Activated CD8-positive, alpha-beta memory T cell treated with anti-CD3 and anti-CD28 coated beads for 4 hours (primary cell): ENCODE data around the gene AFF3.

ENCODE experiments used
- DNase-seq, 2 donors: peaks; one replicate each; pipeline ENCODE4 v3.0.0-alpha.2; 2020; ENCODE audit warnings: low read depth in 2 of 2

AFF3 gene

DNA sequence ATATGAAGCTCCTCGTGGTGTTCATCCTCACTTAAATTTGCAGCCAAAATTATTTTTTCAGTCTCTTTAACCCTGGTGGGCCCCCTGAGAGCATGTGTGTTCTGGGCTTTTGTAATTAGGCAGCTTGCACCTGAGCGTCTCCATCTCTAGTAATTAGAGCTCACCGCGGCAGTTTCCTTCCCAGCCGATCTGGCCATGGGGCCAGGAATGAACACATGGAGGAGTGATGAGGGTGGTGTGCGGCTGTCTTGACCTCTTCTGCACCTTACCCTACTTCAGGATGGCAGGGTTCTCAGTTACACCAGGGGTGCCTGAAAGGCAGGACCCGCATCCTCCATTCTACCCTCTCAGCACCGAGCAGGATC, 98.5 kb downstream of the AFF3 start:
- no peak for DNase-seq

GRCh38 chr2:100043081-100043890, 99.1 kb downstream of the AFF3 start:
- DNase-seq, result no peak

GRCh38 chr2:100042562-100042961, 99.8 kb downstream of the AFF3 start:
- no peak for DNase-seq

DNA sequence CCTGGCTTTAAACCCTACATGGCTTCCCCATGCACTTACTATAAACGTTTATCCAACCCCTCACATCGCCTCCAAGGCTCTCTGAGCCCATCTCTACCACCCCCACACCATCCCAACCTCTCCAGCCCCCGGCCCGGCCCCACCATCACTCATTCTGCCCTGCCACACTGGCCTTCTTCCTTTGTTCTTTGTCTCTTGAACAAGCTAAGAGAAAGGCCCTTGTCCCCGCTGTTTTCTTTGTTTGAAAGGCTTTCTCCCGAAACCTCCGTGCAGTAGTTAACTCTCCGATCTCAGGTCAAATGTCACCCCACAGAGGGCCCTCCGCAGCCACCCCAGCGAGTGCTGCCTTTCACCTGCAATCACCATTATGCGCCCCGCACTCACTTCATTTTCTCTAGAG, 100.4 kb downstream of the AFF3 start:
- no peak for DNase-seq

DNA sequence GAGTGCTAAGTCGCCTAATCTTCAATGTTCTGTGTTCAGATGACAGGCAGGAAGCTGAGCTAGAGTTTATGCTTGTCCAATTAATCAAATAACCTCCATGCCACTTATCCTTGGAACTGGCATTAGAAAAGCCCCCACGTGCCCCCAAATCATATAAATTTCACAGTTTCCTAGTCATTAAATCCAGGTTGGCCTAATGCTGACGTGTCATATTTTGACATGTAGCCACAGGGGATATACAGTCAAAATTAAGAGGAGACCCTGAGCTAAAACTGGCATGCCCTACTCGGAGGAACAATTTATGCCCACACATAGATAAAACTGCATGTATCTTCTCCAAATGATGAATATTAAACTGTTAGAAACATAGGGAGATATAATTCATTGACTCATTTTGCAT, 101.0 kb downstream of the AFF3 start:
- DNase-seq, result no peak

GRCh38 chr2:100040906-100041305, 101.5 kb downstream of the AFF3 start:
- DNase-seq, result no peak

GRCh38 chr2:100039291-100039980, 103.0 kb downstream of the AFF3 start:
- no peak for DNase-seq

DNA sequence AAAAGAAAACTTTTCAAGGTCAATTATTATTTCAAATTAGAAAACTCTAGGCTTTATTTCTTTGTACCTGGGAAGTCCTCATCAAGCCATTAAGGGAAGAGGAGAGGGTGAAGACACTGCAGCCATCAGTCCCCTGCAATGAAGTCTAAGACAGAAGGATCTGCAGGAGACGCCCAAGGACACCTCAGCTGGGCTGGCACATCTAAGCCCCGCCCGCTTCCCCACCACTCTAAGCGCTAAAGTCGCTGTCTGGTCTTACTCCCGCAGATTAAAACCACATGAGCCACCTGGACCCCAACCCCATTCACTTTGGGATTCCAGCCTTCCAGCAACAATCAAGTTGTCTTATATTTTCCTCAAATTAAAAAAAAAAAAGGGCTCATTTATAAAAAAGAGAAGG, 104.4 kb downstream of the AFF3 start:
- DNase-seq, result no peak

- DNase-seq, result no peak
Observed at GRCh38 chr2:100036793-100037192, 105.6 kb downstream of the AFF3 start.

- DNase-seq, result no peak
Observed at GRCh38 chr2:100036026-100036425, 106.4 kb downstream of the AFF3 start.

GRCh38 chr2:100034431-100034830, 108.0 kb downstream of the AFF3 start:
- no peak for DNase-seq

GRCh38 chr2:100033976-100034375, 108.4 kb downstream of the AFF3 start:
- DNase-seq, result no peak

DNA sequence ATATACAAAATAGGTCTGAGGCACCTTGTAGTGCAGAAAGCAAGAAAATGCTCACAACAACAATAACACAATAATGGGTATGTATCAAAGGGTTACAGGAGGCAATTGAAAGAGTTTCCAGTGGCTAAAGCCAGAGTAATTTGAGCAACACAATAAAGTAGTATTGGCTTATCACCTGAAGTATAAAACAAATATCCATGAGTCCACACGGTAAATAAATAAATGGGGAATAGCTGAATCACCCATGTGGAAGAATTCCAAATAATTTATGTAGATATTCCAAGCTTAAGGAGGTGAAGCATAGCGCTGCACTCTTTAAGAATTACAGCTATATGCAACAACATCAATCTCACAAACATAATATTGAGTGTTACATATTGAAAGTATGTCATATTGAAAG, 110.8 kb downstream of the AFF3 start:
- DNase-seq, result no peak

GRCh38 chr2:100029460-100029859, 112.9 kb downstream of the AFF3 start:
- DNase-seq, result no peak

DNA sequence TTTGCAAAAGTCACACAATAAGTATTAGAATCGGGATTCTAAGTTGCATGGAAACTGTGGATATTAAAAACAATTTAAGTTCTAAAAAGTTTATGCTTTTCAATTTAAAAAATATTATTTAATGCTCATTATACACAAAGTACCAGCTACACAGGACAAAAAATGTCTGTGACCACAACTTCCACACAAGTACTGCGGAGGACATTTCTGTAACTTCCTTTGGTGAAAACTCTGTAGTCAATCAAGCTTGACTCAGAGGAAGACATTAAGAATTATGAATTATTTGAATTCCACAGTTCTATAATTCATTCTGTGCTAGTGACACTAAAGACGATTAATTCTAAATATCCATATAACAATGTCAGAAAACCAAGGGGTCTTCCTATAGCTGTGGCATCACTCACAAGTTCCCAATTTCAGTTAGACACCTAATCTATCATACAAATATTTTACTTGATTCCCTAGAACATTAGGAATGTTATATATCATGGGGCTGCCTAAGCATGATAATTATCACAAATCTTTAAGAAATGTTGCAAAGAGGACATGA, 120.5 kb downstream of the AFF3 start:
- DNase-seq, result no peak

DNA sequence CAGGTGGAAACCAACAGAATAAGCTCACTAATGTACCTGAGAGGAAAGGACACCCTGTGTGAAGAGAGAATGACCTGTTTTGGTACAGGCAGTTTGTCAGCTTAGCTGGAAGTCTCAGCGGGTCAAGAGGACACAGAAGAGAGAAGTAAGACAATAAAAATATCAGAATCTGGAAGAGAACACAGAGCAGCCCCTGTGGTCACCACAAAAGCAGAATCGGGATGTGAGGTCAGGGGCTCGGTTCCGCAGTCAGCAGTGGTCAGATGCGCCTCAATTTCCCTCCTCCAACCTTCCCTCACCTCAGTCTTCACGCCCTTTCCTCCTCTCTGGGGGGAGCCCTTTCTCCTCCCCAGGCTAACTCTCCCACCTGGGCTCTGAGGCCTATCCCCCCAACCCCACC, 122.9 kb downstream of the AFF3 start:
- DNase-seq, result no peak

DNA sequence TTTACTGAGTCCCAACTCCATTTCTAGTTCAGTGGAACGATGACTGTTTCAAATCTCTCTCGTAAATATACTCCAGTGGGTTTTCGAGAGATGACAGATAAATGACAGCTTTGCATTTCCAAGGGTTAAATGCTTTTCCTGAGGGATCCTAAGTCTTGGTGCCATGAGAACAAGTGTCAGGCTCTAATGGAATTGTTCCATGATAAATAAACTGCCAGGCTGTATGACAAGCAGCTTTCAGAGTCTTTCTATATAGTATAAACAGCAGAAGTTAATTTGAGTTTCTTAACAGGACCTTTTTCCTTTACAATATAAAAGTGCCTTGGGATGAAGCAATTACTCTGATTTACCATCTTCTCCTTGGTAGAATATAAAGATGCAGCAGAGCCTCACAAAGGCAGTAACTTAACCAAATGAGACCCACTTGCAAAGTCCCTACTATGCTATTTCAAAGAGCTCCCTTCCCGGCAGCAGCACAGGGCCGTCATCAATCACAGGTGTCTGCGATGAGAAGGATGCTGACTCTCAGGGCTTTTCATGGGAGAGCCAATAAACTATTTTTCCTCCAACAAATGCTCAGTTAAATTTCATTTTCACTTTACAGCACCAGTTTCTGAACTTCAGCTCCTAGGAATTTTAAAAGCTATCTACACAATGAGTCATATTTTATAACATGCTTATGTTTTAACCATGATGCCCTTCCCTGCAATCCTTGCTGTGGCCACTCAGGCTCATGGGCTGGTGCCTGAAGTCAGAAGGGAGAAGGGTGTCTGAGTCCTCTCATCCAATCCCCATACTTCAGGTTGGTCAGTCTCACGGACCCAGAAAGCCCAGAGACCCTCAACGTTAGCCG, 123.8 kb downstream of the AFF3 start:
- DNase-seq, result no peak

DNA sequence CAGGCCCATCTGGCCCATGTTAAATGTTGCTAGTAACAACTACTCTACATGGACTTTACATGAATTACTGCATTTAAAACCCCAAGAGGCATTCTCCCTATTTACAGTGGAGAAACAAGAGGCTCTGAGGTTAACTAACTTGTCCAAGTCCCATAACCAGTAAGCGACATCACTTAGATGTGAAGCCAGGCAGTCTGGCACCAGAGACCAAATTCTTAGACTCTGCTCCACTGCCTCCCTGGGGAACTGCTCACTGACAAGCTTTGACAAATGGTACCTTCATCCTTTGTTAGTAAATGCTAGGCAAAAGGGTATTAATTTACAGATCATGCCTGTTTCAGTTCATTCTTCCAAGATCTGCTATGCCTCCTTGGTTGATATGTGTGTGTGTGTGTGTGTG, 124.8 kb downstream of the AFF3 start:
- no peak for DNase-seq

DNA sequence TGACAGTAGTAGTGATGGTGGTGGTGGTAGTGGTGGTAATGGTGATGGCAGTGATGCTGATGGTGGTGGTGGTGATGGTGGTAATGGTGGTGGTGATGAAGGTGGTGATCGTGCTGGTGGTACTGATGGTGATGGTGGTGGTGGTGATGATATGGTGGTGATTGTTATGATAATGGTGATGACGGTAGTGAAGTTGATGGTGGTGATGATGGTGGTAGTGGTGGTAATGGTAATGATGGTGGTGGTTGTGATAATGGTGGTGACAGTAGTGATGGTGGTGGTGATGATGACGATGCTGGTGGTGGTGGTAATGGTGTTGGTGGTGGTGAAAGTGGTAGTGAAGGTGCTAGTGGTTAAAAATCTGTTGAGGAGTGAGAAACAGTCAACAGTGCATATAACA, 125.6 kb downstream of the AFF3 start:
- no peak for DNase-seq

- no peak for DNase-seq
Observed at GRCh38 chr2:100015849-100016248, 126.5 kb downstream of the AFF3 start.

GRCh38 chr2:100013892-100014677, 128.3 kb downstream of the AFF3 start:
- DNase-seq, result no peak
